IPS-18a (cell line): ENCODE results near the gene SLC46A1.

Source experiments
- H3K27ac ChIP-seq: one replicate; pipeline ENCODE4 v1.5.1; 2013; ENCODE audit warnings: low read length
- H3K27me3 ChIP-seq: one replicate; pipeline ENCODE4 v1.6.1; 2013; ENCODE audit warnings: mild to moderate bottlenecking, low read length; ENCODE audit not compliant: control insufficient read depth, insufficient read depth
- H3K36me3 ChIP-seq: one replicate; pipeline ENCODE4 v1.6.1; 2013; ENCODE audit warnings: low read depth, low read length; ENCODE audit not compliant: control insufficient read depth
- H3K4me1 ChIP-seq: one replicate; pipeline ENCODE4 v1.6.1; 2013; ENCODE audit warnings: low read depth, low read length; ENCODE audit not compliant: control insufficient read depth
- H3K4me3 ChIP-seq: one replicate; pipeline ENCODE4 v1.5.1; 2013; ENCODE audit warnings: low read length
- H3K9ac ChIP-seq: one replicate; pipeline ENCODE4 v1.6.1; 2013; ENCODE audit warnings: mild to moderate bottlenecking, low read length, moderate library complexity
- H3K9me3 ChIP-seq: one replicate; pipeline ENCODE4 v1.6.1; 2013; ENCODE audit warnings: low read depth, low read length; ENCODE audit not compliant: control insufficient read depth

SLC46A1 gene

GRCh38 chr17:28421787-28422305, 15.8 kb upstream of the SLC46A1 start:
- no peak overlapping the region for H3K9ac ChIP-seq
- no peak overlapping the region for H3K27ac ChIP-seq
- H3K4me3 ChIP-seq, result no peak overlapping the region
- no peaks in the 10 kb centered on the region for H3K9me3 ChIP-seq
- H3K27me3 ChIP-seq, result peaks cover 7% of the 10 kb centered on the region
- H3K36me3 ChIP-seq, result no peaks in the 10 kb centered on the region
- no peaks in the 10 kb centered on the region for H3K4me1 ChIP-seq

DNA sequence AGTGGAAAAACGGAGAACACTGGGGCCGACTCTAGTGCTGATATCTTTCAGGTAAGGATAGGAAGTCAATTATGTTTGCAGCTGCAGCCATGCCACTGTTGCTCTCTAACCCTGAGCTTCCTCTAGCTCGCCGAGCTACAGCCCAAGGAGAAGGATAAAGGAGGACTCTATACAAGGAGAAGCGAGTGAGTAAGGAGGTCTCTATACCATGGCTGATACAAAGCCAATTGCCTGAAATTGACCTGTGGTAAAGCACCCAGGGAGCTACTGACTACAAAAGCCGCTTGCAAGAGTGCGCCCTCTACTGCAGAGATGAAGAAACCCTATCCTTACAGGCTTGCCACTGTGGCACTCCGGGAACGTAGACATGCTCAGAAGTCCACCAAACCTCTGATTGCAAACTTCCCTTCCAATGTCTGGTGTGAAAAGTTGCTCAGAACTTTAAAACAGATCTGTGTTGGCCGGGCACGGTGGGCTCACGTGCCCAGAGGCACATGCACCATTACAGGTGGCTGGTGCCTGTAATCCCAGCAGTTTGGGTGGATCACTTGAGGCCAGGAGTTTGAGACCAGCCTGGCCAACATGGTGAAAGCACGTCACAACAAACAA, 10.8 kb upstream of the SLC46A1 start:
- no peaks in the 10 kb centered on the region for H3K36me3 ChIP-seq
- H3K9me3 ChIP-seq, result no peaks in the 10 kb centered on the region
- H3K27me3 ChIP-seq, result peaks cover 22% of the 10 kb centered on the region
- H3K9ac ChIP-seq, result no peak overlapping the region
- no peak overlapping the region for H3K4me3 ChIP-seq
- no peak overlapping the region for H3K27ac ChIP-seq
- peaks cover 7% of the 10 kb centered on the region for H3K4me1 ChIP-seq

DNA sequence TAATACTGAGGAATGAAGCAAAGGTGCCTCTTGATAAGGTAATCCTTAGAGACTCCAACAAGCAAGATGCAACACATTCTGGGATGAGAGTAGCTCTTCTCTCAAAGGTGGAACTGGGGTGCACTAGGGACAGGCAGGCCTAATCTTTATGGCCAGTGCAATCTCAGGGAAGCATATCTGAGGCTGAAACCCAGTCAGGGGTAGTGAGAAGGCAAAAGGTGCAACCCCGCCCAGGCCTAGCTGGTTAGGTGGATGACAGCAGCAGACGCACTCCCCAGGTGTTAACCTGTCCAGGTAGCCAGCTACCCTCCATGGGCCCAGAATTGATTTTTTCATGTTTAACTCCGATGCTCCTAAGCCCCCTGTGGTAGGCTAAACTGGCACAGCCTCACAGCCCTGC, 9.9 kb upstream of the SLC46A1 start:
- Histone ChIP-seq H3K4me1 (peaks cover 12% of the 10 kb centered on the region), H3K36me3 (no peaks in the 10 kb centered on the region), H3K27me3 (peaks cover 22% of the 10 kb centered on the region), H3K27ac (no peak overlapping the region), H3K9me3 (no peaks in the 10 kb centered on the region), H3K4me3 (no peak overlapping the region), H3K9ac (no peak overlapping the region)

GRCh38 chr17:28413804-28414203, 7.8 kb upstream of the SLC46A1 start:
- Histone ChIP-seq H3K27ac (no peak overlapping the region), H3K4me3 (no peak overlapping the region), H3K9ac (no peak overlapping the region), H3K36me3 (no peaks in the 10 kb centered on the region), H3K9me3 (no peaks in the 10 kb centered on the region), H3K27me3 (peaks cover 22% of the 10 kb centered on the region), H3K4me1 (peaks cover 13% of the 10 kb centered on the region)

DNA sequence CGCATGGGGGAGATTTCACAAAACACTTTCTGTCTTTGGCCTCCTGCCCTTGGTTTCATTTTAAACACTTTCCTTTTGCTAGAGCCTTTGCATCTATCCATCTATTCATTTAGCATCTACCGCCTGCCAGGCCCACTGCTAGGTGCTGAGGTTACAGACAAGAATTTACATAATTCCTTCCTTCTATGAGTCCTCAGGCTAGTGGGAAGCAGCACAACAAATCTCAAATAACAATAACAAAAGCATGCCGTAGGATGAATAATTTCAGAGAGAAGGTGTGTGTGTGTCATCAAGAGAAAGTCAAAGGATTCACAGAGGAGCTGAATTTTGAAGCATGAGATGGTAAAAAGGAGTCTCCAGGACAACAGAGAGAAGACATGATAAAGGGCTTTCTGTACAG, 6.1 kb upstream of the SLC46A1 start:
- Histone ChIP-seq H3K27ac (no peak overlapping the region), H3K27me3 (peaks cover 17% of the 10 kb centered on the region), H3K36me3 (no peaks in the 10 kb centered on the region), H3K9me3 (no peaks in the 10 kb centered on the region), H3K4me1 (peaks cover 30% of the 10 kb centered on the region), H3K9ac (no peak overlapping the region), H3K4me3 (no peak overlapping the region)

DNA sequence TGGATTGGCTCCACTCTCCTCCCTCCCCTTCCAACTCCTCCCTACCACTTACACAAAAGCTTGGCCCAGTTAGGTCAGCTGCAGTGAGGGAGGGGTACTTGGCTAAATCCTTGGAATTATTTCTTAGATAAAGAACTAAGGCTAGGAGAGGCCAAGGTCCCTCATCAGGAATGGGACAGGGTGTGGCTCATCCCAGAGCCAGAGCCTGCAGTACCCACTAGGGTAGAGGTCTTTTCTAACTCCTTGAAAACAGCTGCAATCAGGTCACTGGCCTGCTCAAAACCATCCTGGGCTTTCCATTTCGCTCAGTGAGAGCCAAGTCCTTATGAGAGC, 1.9 kb upstream of the SLC46A1 start:
- no peak overlapping the region for H3K9ac ChIP-seq
- no peak overlapping the region for H3K27ac ChIP-seq
- no peaks in the 10 kb centered on the region for H3K9me3 ChIP-seq
- H3K4me1 ChIP-seq, result peaks cover 58% of the 10 kb centered on the region
- no peak overlapping the region for H3K4me3 ChIP-seq
- H3K36me3 ChIP-seq, result no peaks in the 10 kb centered on the region
- H3K27me3 ChIP-seq, result peaks cover 22% of the 10 kb centered on the region

- Histone ChIP-seq H3K4me1 (peaks cover 62% of the 10 kb centered on the region), H3K9me3 (no peaks in the 10 kb centered on the region), H3K4me3 (no peak overlapping the region), H3K27me3 (peaks cover 24% of the 10 kb centered on the region), H3K27ac (no peak overlapping the region), H3K36me3 (no peaks in the 10 kb centered on the region), H3K9ac (no peak overlapping the region)
These were observed 1.3 kb upstream of the SLC46A1 start for GRCh38 chr17:28407130-28407973.

DNA sequence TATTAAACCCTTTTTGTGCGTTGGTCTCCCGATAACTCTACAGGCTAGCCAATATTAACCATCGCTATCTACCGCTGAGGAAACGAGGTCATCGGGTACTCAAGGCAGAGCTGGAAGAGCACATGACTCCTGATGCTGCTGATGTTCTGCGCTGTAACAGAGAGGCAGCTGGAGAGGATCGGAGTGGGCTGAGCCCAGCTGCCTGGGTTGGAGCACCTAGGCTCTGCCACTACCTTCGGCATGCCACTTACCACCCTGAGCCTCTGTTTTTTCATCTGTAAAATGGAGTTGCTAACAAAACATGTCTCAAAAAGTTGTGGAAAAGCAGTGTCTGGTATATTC, 432 bp upstream of the SLC46A1 start:
- no peaks in the 10 kb centered on the region for H3K9me3 ChIP-seq
- peak overlapping the region; percentile 56 for H3K9ac ChIP-seq
- H3K4me1 ChIP-seq, result peaks cover 61% of the 10 kb centered on the region
- no peaks in the 10 kb centered on the region for H3K36me3 ChIP-seq
- no peak overlapping the region for H3K27ac ChIP-seq
- H3K4me3 ChIP-seq, result peak overlapping the region; percentile 67
- peaks cover 25% of the 10 kb centered on the region for H3K27me3 ChIP-seq

- peaks cover 32% of the 10 kb centered on the region for H3K27me3 ChIP-seq
- H3K36me3 ChIP-seq, result no peaks in the 10 kb centered on the region
- H3K27ac ChIP-seq, result no peak overlapping the region
- peak overlapping the region; percentile 67 for H3K4me3 ChIP-seq
- peaks cover 60% of the 10 kb centered on the region for H3K4me1 ChIP-seq
- no peak overlapping the region for H3K9ac ChIP-seq
- no peaks in the 10 kb centered on the region for H3K9me3 ChIP-seq
These were observed 1.0 kb downstream of the SLC46A1 start for GRCh38 chr17:28404812-28405570.

DNA sequence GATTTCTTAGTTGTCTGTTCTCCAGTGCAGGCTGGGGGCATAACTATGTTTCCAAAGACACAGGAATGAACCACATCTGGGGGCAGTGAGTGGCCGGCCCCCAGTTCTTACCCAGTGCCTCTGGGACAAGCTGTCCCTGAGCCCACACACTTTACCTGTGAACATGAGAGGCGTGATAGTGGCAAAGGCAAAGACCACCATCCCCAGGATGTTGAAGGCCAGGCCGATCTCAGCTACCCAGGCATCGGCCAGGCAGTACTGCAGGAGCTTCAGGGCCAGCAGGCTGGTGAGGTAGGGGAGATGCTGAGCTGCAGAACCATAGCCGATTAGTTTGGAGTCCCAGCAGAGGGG, 1.6 kb downstream of the SLC46A1 start:
- Histone ChIP-seq H3K36me3 (no peaks in the 10 kb centered on the region), H3K27me3 (peaks cover 32% of the 10 kb centered on the region), H3K4me3 (no peak overlapping the region), H3K9me3 (no peaks in the 10 kb centered on the region), H3K27ac (no peak overlapping the region), H3K4me1 (peaks cover 60% of the 10 kb centered on the region), H3K9ac (no peak overlapping the region)

GRCh38 chr17:28404007-28404406, 2.0 kb downstream of the SLC46A1 start:
- Histone ChIP-seq H3K4me1 (peaks cover 60% of the 10 kb centered on the region), H3K9ac (no peak overlapping the region), H3K27me3 (peaks cover 32% of the 10 kb centered on the region), H3K4me3 (no peak overlapping the region), H3K27ac (no peak overlapping the region), H3K36me3 (no peaks in the 10 kb centered on the region), H3K9me3 (no peaks in the 10 kb centered on the region)
